Ishikawa (cell line): ENCODE data around the gene KCNIP3.

Experiments used
- CREB1 ChIP-seq: IDR thresholded peaks from 2 replicates; pipeline ENCODE4 v1.6.1; 2012; ENCODE audit warnings: low read depth
- EP300 ChIP-seq: IDR thresholded peaks from 2 replicates; pipeline ENCODE4 v1.6.1; 2012; ENCODE audit warnings: borderline replicate concordance
- FOXM1 ChIP-seq: IDR thresholded peaks from 2 replicates; pipeline ENCODE4 v1.6.1; 2012; ENCODE audit warnings: low read depth, borderline replicate concordance
- MAX ChIP-seq: IDR thresholded peaks from 2 replicates; pipeline ENCODE4 v1.6.1; 2012
- REST ChIP-seq: IDR thresholded peaks from 2 replicates; pipeline ENCODE4 v1.6.1; 2012; ENCODE audit warnings: low read depth, mild to moderate bottlenecking
- TAF1 ChIP-seq: IDR thresholded peaks from 2 replicates; pipeline ENCODE4 v1.6.1; 2012; ENCODE audit warnings: low read depth, mild to moderate bottlenecking
- YY1 ChIP-seq: IDR thresholded peaks from 2 replicates; pipeline ENCODE4 v1.6.1; 2012; ENCODE audit warnings: low read depth

GRCh38 chr2:95303191-95303919 lies 6.2 kb downstream of the KCNIP3 start:
- TF ChIP-seq EP300 (no peak), YY1 (no peak), CREB1 (no peak), TAF1 (no peak), FOXM1 (no peak), MAX (no peak), REST (no peak)
